IPS-NIHi7 (cell line): Measurements from ENCODE around the gene ADAMTS5.

Experiments used
- DNase-seq: peaks from one replicate; pipeline ENCODE4 v3.0.0; 2012; ENCODE audit warnings: mixed read lengths; ENCODE audit errors: extremely low spot score

Gene ADAMTS5

GRCh38 chr21:26967062-26967913 lies at the start of gene ADAMTS5:
Gene ADAMTS5, minus strand, starts transcription at chr21:26967088. Its CDS starts 697 bp downstream, at chr21:26966391.
- DNase-seq, result peak; percentile 59

GRCh38 chr21:27001526-27001925 lies 34.6 kb upstream of the ADAMTS5 start:
- DNase-seq, result no peak

GRCh38 chr21:26983576-26983975 lies 16.7 kb upstream of the ADAMTS5 start:
- no peak for DNase-seq

GRCh38 chr21:26982767-26983166 lies 15.9 kb upstream of the ADAMTS5 start:
- no peak for DNase-seq

GRCh38 chr21:26977746-26978145 lies 10.9 kb upstream of the ADAMTS5 start:
- no peak for DNase-seq

GRCh38 chr21:26973226-26973625 lies 6.3 kb upstream of the ADAMTS5 start:
- no peak for DNase-seq

- DNase-seq, result no peak
Measured at GRCh38 chr21:26972192-26972591, 5.3 kb upstream of the ADAMTS5 start.

- DNase-seq, result no peak
Measured at GRCh38 chr21:26969971-26970725, 3.3 kb upstream of the ADAMTS5 start.

- DNase-seq, result peak; percentile 20
Measured at GRCh38 chr21:26966649-26967061, 233 bp downstream of the ADAMTS5 start.

- peak; percentile 52 for DNase-seq
Measured at GRCh38 chr21:26965907-26966581, 844 bp downstream of the ADAMTS5 start.

GRCh38 chr21:26965040-26965906 lies 1.6 kb downstream of the ADAMTS5 start:
- peak; percentile 80 for DNase-seq

GRCh38 chr21:26964170-26964778 lies 2.6 kb downstream of the ADAMTS5 start:
- DNase-seq, result peak; percentile 26

GRCh38 chr21:26962621-26963181 lies 4.2 kb downstream of the ADAMTS5 start:
- no peak for DNase-seq

- peak; percentile 68 for DNase-seq
Measured at GRCh38 chr21:26961698-26962097, 5.2 kb downstream of the ADAMTS5 start.

- no peak for DNase-seq
Measured at GRCh38 chr21:26958788-26959187, 8.1 kb downstream of the ADAMTS5 start.

GRCh38 chr21:26956813-26957212 lies 10.1 kb downstream of the ADAMTS5 start:
- DNase-seq, result no peak

GRCh38 chr21:26956216-26956615 lies 10.7 kb downstream of the ADAMTS5 start:
- DNase-seq, result no peak

- no peak for DNase-seq
Measured at GRCh38 chr21:26954662-26955121, 12.2 kb downstream of the ADAMTS5 start.

GRCh38 chr21:26952374-26953066 lies 14.4 kb downstream of the ADAMTS5 start:
- no peak for DNase-seq

- no peak for DNase-seq
Measured at GRCh38 chr21:26949830-26950229, 17.1 kb downstream of the ADAMTS5 start.
